Activated CD8-positive, alpha-beta memory T cell treated with anti-CD3 and anti-CD28 coated beads, Interleukin-2, amount 50 U/mL, for 4 hours (primary cell): ENCODE data around the gene TWF2.
A peak's percentile ranks its signal among the peaks of the same experiment; 100 is the strongest.

ENCODE experiments used
- DNase-seq: peaks from one replicate; pipeline ENCODE4 v3.0.0-alpha.2; 2020

The TWF2 gene

DNA sequence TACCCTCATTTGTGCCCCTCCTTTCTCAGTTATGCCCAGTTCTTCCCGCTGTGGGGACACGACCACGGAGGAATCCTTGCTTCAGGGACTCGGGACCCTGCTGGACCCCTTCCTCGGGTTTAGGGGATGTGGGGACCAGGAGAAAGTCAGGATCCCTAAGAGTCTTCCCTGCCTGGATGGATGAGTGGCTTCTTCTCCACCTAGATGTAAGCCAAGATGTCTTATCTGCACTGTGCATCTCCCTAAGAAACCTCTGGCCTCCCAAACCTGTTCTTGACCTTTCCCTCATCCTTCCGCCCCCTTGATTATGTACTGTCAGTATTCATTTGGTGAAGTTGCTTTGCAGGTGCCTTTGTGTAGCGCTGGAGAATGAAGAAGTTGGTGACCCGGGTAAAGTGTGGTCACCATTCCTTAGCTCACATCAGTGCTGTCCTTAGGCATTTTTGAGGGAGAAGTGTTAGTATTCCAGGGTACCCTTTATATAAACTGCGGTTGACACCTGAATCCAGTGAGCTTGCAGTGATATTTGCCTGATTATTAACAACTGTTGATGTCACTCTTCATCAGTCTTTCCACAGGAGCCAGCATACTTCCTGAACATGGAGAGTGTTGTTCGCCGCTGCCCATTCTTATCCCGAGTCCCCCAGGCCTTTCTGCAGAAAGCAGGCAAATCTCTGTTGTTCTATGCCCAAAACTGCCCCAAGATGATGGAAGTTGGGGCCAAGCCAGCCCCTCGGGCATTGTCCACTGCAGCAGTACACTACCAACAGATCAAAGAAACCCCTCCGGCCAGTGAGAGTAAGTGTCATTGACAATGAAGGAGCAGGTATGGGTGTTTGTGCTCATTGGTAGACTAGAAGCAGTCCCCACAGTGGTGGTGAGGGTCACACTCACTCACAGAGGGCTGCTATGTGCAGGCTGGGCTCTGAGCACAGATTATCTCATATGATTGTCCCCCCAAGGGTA, 40.0 kb downstream of the TWF2 start:
- no peak for DNase-seq

DNA sequence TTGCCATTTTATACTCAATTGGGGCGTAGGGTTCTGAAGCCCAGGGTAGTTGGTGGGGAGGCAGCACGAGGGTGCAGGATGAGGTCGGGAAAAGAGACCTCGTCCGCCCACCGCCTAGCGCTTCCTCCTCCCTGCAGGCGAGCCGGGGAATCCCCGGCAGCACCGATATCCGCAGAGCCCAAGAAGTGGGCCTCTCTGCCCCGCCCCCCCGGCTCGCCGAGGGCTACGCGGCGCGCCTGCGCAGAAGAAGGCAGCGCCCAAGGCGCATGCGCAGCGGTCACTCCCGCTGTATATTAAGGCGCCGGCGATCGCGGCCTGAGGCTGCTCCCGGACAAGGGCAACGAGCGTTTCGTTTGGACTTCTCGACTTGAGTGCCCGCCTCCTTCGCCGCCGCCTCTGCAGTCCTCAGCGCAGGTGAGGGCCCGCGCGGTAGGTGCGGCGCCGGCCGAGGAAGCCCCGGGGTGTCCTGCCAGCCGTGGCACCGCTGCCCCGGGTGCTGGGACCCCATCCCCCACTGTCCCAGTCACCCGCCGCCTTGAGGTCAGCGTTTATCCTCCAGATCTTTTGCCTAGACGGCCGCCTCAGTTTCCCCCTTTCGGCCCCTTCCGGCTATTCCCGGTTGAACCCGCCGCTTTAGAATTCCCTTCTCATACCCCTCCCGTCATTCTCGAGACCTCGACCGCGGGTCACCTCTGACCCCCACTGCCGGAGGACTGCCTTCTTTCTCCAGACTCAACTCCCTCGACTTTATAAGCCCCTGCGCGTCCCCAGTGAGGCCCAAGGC, 40.9 kb downstream of the TWF2 start, which contains the start of gene ALAS1:
Gene ALAS1, plus strand, starts transcription at position 319 of the 784 bp plus-strand sequence. CDS start 1,082 bp downstream, outside the sequence.
- DNase-seq, result peak; percentile 93

DNA sequence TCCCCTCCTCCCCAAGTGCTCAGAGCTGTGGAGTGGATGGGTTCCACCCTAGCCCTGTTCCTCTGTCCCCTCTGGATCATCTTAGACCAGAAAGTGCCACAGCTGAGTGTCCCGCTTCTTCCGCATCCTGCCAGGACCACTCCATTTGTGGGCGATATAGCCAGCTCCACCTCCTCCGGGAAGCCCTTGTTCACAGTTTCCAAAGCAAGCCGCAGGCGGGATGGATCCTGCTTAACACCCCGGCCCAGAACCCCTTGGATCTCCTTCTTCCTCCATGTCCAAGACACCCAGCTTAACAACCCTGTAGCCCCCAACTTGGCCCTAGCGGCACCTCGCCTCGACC, 41.5 kb downstream of the TWF2 start:
- no peak for DNase-seq

DNA sequence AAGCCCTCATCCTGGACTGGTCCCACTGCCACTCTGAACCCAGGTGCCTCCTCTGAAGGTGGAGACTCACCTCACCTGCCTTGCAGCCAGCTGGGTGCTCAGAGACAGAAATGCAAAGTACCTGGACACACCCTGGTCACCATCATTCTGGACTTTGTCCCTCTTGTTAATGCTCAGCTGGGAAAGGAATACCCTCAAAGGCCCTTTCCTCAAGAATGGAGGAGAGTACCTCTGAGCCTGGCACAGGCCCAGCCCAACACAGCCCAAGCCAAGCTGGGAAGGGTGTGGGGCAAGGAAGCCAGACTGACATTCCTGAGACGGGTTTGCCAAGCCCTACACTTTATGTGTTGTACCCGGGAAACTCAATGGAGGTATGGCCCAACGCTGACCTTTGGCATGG, 42.0 kb downstream of the TWF2 start:
- no peak for DNase-seq

DNA sequence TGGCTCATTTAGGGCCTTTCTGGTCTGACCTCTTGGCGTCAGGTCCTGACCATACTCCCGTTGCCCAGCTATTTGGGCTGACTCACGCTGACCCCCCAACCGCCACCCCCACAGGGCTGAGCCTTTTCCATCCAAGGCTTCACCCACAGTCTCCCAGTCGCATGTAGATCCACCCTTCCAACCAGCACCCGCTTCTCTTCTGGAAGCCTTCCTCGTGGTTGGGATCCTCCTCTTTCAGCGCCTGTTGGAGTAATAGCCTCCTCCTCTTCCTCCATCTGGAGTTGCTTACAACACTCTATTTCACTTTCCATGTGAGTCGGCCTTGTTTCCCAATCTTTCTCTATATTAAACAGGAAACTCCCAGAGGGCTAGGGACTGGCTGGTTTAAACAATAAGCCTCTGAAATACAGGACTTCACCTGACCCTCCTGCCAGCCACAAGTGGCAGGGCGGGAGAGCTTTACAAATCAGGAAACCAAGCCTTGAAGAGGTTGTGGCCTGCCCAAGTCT, 43.1 kb downstream of the TWF2 start:
- DNase-seq, result no peak

DNA sequence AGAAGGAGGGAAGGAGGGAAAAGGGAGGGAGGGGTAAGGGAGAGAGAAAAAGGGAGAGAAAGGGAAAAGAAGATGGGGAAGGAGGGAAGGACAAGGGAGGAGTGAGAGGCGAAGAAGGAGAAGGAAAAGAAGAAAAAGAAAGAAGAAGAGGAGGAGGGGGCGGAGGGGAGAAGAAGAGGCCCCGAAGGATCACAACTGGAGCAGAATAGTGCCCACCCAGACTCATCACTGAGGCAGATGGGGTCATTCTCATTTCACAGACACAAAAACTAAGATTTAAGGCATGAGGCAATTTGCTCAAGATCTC, 43.7 kb downstream of the TWF2 start:
- no peak for DNase-seq

DNA sequence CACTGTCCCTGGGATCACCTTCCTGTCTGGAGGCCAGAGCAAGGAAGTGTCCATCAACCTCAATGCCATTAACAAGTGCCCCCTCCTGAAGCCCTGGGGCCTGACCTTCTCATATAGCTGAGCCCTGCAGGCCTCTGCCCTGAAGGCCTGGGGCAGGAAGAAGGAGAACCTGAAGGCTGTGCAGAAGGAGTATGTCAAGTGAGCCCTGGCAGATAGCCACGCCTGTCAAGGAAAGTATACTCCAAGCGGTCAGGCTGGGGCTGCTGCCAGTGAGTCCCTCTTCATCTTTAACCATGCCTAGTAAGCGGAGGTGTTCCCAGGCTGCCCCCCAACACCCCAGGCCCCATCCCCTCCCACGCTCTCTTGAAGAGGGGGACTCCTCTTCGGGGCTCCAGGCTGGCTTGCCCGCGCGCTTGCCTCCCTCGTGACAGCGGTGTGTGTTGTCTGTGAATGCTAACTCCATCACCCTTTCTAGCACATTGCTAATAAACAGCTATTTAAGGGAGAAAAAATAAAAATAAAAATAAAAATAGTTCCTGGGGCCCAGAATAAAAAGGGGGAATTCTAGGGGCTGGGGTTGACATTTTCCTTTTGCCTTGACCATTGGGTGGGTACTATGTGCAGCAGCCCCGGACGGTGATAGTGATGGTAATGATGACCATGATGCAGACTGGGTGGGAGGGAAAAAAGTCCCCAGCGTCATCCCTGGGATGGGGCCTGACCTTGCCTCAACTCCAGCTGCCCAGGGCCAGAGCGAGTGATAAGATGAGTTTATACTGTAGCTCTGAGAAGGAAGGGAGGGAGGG, 44.3 kb downstream of the TWF2 start:
- DNase-seq, result no peak

DNA sequence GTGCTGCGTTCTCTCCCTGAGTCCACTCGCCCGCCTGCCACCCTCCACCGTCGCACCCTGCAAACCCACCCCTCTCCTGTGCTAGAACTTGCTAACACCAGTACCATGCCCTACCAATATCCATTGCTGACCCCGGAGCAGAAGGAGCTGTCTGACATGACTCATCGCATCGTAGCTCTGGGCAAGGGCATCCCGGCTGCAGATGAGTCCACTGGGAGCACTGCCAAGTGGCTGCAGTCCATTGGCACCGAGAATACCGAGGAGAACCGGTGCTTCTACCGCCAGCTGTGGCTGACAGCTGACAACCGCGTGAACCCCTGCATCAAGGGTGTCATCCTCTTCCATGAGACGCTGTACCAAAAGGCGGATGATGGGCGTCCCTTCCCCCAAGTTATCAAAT, 45.9 kb downstream of the TWF2 start:
- no peak for DNase-seq

DNA sequence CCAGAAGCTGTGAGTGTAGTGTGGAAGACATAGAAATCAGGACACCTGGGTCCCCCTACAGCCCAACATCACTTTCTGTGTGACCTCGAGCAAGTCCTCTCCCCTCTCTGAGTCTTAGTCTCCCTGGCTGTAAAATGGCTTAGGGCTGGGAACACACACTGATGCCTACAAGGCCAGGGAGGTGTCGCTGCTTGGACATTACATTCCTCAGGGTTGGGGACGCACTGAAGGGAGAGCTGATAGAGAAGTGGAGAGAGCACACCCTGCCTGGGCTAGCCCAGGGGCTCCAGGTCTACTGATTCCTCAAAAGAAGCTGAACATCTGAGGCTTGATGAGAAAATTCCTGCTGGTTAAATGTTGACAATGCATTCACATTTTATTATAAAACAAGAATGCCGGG, 47.3 kb downstream of the TWF2 start:
- no peak for DNase-seq

DNA sequence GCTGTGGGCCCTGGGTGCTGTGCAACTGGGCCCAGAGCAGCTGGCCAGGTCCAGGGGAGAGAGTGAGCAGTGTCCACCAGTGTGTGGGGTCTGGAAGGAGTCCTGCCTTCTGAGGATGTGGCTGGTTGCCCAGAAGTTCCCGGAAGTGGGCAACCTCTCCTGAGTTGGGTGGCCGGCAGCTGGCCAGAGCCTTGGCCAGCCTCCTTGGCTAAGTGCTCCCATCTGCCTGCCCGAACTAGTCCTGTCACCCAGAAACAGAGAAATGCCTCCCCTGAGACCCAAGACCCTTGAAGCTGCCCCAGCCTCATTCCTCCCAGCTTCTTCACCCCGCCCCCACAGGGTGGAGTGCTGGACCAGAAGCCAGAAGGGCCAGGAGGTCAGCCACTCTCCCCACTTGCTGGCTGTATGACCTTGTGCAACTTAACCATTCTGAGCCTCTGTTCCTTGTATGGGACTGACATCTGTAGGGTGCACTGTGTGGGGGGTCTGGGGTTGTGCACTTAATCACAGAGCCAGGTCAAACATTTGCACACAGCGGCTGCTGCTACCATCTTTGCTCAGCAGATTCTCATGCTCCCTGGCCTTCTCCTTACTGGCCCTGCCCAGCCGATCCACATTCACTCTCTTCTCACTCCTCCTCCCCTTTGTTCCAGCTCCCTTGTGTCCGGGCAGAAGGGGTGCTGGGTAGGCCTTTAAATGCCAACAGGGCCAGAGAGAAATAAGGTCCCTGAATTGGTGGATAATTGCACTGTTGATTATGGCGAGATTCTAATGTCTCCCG, 48.5 kb downstream of the TWF2 start:
- no peak for DNase-seq

DNA sequence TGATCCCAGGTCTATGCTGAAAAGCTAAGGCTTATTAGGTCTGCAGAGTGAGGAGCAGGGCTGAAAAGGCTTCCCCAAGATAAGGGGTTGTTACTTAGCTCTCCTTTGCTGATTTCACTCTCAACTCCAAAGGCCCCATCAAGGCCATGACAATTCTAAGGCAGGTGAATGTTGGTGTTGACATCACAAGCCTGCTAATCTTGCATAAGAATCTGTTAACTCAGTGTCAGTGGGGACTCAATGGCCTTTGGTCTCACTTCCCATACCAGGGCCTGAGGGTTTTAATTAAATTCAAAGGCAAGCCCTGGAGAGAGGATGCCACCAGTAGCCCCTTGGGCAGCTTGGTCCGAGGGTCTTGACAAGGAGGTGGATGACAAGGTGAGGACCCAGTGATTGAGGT, 50.4 kb downstream of the TWF2 start:
- DNase-seq, result no peak

DNA sequence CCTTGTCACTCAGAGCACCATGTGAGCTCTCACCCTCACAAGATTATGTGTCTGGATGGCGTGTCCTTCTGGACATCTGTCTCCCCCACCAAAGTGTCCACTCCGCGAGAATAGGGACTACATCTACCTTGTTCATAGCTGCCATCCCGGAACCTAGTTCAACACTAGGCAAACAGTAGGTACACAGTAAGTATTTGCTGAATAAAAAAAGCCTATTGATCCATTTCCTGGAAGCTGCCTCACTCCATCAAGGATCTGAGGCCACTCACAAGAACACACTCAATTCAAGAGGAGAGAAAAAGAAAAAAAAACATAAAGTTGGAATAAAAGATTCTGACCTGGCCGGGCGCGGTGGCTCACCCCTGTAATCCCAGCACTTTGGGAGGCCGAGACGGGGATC, 52.2 kb downstream of the TWF2 start:
- DNase-seq, result no peak

DNA sequence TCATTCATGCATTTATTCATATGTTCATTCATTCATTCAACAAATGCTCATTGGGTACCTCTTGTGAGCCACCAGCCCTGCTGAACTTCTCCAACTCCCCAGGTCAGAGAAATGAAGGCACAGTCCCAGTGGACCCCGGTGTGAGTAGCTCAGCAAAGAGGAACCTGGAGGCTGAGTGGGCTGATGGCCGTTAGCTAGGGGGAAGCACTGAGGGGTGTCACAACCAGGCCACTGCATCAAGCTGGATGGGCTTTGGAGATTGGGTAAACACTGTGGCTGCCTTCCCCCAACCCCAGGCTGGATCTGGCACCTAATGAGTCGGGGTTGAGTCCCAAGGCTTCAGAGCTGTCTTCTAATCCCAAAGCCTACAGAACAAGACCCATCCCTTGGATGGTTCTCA, 53.1 kb downstream of the TWF2 start:
- DNase-seq, result no peak

DNA sequence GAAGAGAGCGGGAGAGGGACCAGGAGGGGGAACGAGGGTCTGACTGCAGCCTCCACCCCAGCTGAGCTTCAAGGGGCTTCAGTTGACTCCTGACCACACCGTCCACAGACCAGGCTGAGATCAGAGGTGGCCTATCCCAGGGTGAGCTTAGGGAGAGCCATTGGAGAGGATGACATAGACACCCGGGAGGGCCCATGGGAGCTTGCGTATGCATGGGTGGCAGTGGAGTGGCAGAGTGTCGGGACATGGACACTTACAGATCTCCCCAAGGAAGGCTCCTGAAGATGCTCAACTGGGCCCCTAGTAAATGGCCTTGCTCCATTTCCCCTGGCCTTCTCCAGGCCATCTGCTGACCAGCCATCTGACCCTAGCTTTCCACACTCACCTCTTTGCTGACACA, 53.6 kb downstream of the TWF2 start:
- no peak for DNase-seq

DNA sequence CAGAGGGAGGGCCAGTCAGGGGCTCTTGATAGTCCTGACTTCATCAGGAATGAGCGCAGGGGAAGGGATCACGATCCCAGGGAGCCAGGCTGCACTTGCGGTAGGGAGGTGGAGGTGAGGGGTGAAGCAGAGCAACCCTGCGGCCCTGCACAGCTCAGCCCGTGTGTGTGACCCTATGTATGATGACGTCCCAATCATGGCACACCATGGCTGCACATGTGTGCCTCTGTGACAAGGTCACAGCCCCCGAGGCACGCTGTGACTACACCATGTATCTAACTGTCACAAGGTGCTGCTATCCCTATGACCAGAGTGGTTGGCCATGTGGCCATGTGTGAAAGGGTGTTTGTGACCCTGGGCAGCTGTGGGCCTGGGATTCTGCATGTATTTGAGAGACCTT, 54.3 kb downstream of the TWF2 start:
- no peak for DNase-seq

DNA sequence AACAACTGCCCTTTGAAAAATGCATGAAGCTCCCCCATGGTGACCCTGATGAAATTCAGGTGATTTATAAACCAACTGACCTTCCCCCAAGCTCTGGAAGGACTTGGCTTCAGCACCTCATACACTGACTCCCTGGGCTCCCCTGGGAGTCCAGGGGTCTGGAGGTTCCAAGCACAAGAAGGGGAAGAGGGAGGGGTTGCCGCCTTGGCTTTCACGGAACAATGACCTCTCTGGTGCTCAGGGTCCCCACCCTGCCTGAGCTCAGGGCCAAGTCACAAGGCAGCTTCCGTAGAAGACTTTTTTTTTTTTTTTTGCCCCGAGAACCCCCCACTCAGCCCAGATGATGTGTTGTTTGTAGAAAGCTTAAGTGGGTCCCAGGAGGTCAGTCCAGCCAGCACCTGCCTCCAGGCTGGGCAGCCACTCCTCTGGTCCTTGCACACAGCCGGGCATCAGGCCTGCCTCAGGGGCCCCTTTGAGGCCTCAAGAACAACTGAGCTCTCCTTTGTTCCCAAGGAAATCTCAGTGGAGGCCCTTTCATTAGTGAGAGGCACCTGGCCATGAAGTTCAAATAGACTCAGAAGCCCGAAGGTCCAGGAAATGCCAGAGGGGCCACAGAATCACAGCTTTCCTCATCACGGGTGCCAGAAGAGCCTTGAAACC, 55.0 kb downstream of the TWF2 start:
- no peak for DNase-seq

DNA sequence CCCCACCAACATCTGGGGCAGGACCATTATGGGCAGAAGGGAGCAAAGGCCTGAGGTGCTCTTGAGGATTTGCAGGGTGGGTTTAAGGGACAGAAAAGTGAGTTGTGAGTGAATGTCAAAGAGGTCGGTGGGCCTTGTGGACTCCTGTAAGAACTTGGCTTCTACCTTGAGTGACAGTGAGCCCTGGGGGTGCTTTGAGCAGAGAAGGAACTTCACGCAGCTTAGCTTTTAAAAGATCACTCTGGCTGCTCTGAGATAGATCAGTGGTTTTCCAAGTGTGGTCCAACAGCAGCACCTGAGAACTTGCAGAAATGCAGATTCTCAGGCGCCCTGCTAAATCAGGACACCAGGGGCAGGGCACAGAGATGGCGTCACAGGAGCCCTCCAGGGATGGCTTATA, 56.3 kb downstream of the TWF2 start:
- DNase-seq, result no peak

DNA sequence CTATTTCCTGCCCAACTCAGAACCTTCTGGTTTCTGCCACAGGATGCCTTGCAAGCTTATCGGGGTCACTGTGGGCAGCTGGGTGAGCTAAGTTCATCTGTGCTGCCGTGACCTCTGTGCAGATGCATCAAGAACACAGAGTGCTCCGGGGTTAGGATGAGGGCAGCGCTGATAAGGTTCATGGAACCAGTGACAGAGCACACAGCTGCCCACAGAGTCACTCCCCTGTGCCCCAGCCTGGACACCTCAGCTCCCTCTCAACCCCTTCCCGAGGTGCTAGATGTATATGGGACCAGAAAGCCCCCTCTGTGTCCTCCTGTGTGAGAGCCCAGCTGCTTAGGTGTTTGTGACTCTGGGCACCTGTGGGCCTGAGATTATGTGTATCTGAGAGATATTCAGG, 56.8 kb downstream of the TWF2 start:
- no peak for DNase-seq

DNA sequence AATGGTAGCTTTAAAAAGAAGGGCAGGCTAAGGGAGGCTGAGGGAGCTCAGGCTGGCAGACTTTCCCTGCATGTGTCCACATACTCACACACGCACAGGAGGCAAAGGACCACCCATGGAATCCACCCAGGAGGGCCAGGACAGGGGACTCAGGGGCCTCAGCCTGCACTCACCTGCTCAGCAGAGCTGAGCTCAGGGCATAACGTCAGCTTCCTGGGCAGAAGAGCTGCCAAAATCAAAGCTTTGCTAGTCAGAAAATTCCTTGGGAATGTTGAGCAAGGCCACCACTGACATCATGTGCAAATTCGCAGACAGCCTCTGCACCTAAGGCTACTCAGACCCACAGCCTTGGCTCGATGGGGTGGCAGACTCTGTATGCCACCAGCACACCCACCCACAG, 57.4 kb downstream of the TWF2 start:
- DNase-seq, result no peak
